SK-N-SH (cell line): ENCODE measurements around the gene LRMDA. TPM values are rescaled to one million over a fixed set of nuclear protein-coding genes. Genes with fewer than 3 reads are reported as not detected.

Source experiments
- CTCF ChIA-PET: fragments of 300-600, 350-600 bp; formaldehyde crosslinking; extraction: SDS; loops from one replicate; lab custom pipeline; 2021; lab: Yijun Ruan, JAX
- POLR2A ChIA-PET: fragments of 350-600 bp; sonication (Branson Sonifier 250); formaldehyde crosslinking; extraction: SDS; loops from one replicate; lab custom pipeline; 2020; ENCODE audit warnings: antibody characterized with exemption, inconsistent platforms; lab: Yijun Ruan, JAX
- DNase-seq: peaks from one replicate; pipeline ENCODE4 v3.0.0; 2012
- H2AFZ ChIP-seq: fragments of 200-600 bp; sonication (generic); 2 replicates; pipeline ENCODE4 v1.8.1; 2016; ENCODE audit warnings: antibody characterized with exemption, mild to moderate bottlenecking, low read depth
- H3F3A ChIP-seq: fragments of 200-600 bp; sonication (generic); replicated peaks from 2 replicates; pipeline ENCODE3; 2016; ENCODE audit warnings: antibody characterized with exemption, mild to moderate bottlenecking; ENCODE audit not compliant: insufficient read depth
- H3K27ac ChIP-seq, 2 experiments: fragments of 200-500 bp in 1 of 2; fragments of 200-600 bp in 1 of 2; sonication (Bioruptor generic) in 1 of 2; sonication (generic), shearing (Covaris generic) in 1 of 2; 2 replicates each; pipeline versions ENCODE4 v1.5.1 to v1.6.1; 2014 to 2016; ENCODE audit warnings: low read depth in 2 of 2, inconsistent platforms in 1 of 2, low read length in 1 of 2, mild to moderate bottlenecking in 1 of 2, mixed read lengths in 1 of 2
- H3K27me3 ChIP-seq: fragments of 200-600 bp; sonication (generic), shearing (Covaris generic); 2 replicates; pipeline ENCODE4 v1.6.1; 2016; ENCODE audit warnings: mixed run types; ENCODE audit not compliant: insufficient read depth
- H3K36me3 ChIP-seq, 2 experiments: fragments of 200-500 bp in 1 of 2; fragments of 200-600 bp in 1 of 2; sonication (Bioruptor generic) in 1 of 2; sonication (generic) in 1 of 2; replicated peaks in 1 of 2; 2 replicates each; pipeline versions ENCODE3 to v1.5.1; 2014 to 2016; ENCODE audit warnings: low read length in 1 of 2, mild to moderate bottlenecking in 1 of 2; ENCODE audit not compliant: insufficient read depth in 2 of 2, control insufficient read depth in 1 of 2
- H3K4me1 ChIP-seq, 2 experiments: fragments of 200-500 bp in 1 of 2; fragments of 200-600 bp in 1 of 2; sonication (Bioruptor generic) in 1 of 2; sonication (generic), shearing (Covaris generic) in 1 of 2; 2 replicates each; pipeline versions ENCODE4 v1.5.1 to v1.6.1; 2014 to 2016; ENCODE audit warnings: low read depth in 1 of 2, low read length in 1 of 2, mixed run types in 1 of 2; ENCODE audit not compliant: insufficient read depth in 2 of 2, control insufficient read depth in 1 of 2
- H3K4me2 ChIP-seq: fragments of 200-600 bp; sonication (generic), shearing (Covaris generic); 2 replicates; pipeline ENCODE4 v1.6.1; 2017; ENCODE audit warnings: mixed run types
- H3K4me3 ChIP-seq, 2 experiments: fragments of 200-500 bp in 1 of 2; fragments of 200-600 bp in 1 of 2; sonication (Bioruptor generic) in 1 of 2; sonication (generic), shearing (Covaris generic) in 1 of 2; 2 replicates each; pipeline versions ENCODE4 v1.5.1 to v1.8.1; 2014 to 2016; ENCODE audit warnings: low read depth in 2 of 2, inconsistent platforms in 1 of 2, low read length in 1 of 2, mild to moderate bottlenecking in 1 of 2, mixed read lengths in 1 of 2, moderate library complexity in 1 of 2
- H3K79me2 ChIP-seq: fragments of 200-600 bp; sonication (generic); 2 replicates; pipeline ENCODE4 v1.8.1; 2017; ENCODE audit warnings: mild to moderate bottlenecking; ENCODE audit not compliant: insufficient read depth
- H3K9ac ChIP-seq: fragments of 200-600 bp; sonication (generic); 2 replicates; pipeline ENCODE4 v1.6.1; 2017; ENCODE audit warnings: mixed run types
- H3K9me2 ChIP-seq: fragments of 200-600 bp; sonication (generic); 2 replicates; pipeline ENCODE4 v1.6.1; 2017; ENCODE audit warnings: mixed run types
- H3K9me3 ChIP-seq: fragments of 200-600 bp; sonication (generic); 2 replicates; pipeline ENCODE4 v1.6.1; 2017; ENCODE audit warnings: mixed run types, mild to moderate bottlenecking, moderate library complexity
- H4K20me1 ChIP-seq: fragments of 200-600 bp; sonication (generic); 2 replicates; pipeline ENCODE4 v1.6.1; 2017; ENCODE audit warnings: mild to moderate bottlenecking, mixed run types; ENCODE audit not compliant: insufficient read depth
- CHD2 ChIP-seq: fragments of 150-350 bp; IDR thresholded peaks from 2 replicates; pipeline ENCODE4 v1.6.1; 2018; ENCODE audit warnings: low read length; ENCODE audit not compliant: partially characterized antibody
- CTCF ChIP-seq: fragments of 200-600 bp; sonication (generic); IDR thresholded peaks from 2 replicates; pipeline ENCODE4 v1.6.1; 2017; ENCODE audit warnings: antibody characterized with exemption, mild to moderate bottlenecking, moderate library complexity
- ELF1 ChIP-seq: IDR thresholded peaks from 2 replicates; pipeline ENCODE4 v1.4.0; 2012
- EZH2phosphoT487 ChIP-seq: fragments of 200-600 bp; sonication (generic); IDR thresholded peaks from 2 replicates; pipeline ENCODE4 v1.6.1; 2017; ENCODE audit warnings: low read depth, mixed run types, mild to moderate bottlenecking, antibody characterized with exemption, moderate library complexity, borderline replicate concordance
- FOXM1 ChIP-seq: IDR thresholded peaks from 2 replicates; pipeline ENCODE4 v1.4.0; 2012; ENCODE audit warnings: low read depth, mild to moderate bottlenecking
- GABPA ChIP-seq: IDR thresholded peaks from 2 replicates; pipeline ENCODE4 v1.4.0; 2012; ENCODE audit warnings: low read depth, mild to moderate bottlenecking
- IRF3 ChIP-seq: fragments of 150-350 bp; IDR thresholded peaks from 2 replicates; pipeline ENCODE4 v1.6.1; 2016; ENCODE audit warnings: mild to moderate bottlenecking, low read depth, low read length
- JUND ChIP-seq: IDR thresholded peaks from 2 replicates; pipeline ENCODE4 v1.4.0; 2012
- MAX ChIP-seq: IDR thresholded peaks from 2 replicates; pipeline ENCODE4 v1.4.0; 2012; ENCODE audit warnings: low read depth
- MEF2A ChIP-seq: IDR thresholded peaks from 2 replicates; pipeline ENCODE4 v1.4.0; 2012; ENCODE audit warnings: low read depth, borderline replicate concordance
- MXI1 ChIP-seq: IDR thresholded peaks from 2 replicates; pipeline ENCODE4 v1.6.1; 2012; ENCODE audit warnings: mild to moderate bottlenecking, low read depth, low read length, improper control_type of control experiment
- NRF1 ChIP-seq: IDR thresholded peaks from 2 replicates; pipeline ENCODE4 v1.6.1; 2012; ENCODE audit warnings: low read depth, mild to moderate bottlenecking, low read length
- POLR2AphosphoS5 ChIP-seq: IDR thresholded peaks from 2 replicates; pipeline ENCODE4 v1.6.1; 2012; ENCODE audit warnings: low read depth, low read length
- REST ChIP-seq: IDR thresholded peaks from 2 replicates; pipeline ENCODE4 v1.6.1; 2012; ENCODE audit warnings: mild to moderate bottlenecking, low read depth, low read length, moderate library complexity
- RFX5 ChIP-seq: IDR thresholded peaks from 2 replicates; pipeline ENCODE4 v1.6.1; 2012; ENCODE audit warnings: mild to moderate bottlenecking, improper control_type of control experiment, low read length
- RXRA ChIP-seq: IDR thresholded peaks from 2 replicates; pipeline ENCODE4 v1.4.0; 2012; ENCODE audit warnings: low read depth, mild to moderate bottlenecking, borderline replicate concordance
- SIN3A ChIP-seq: IDR thresholded peaks from 2 replicates; pipeline ENCODE4 v1.6.1; 2012; ENCODE audit warnings: low read depth, mild to moderate bottlenecking, low read length, moderate library complexity, borderline replicate concordance
- TAF1 ChIP-seq: IDR thresholded peaks from 2 replicates; pipeline ENCODE4 v1.6.1; 2012; ENCODE audit warnings: low read depth, mild to moderate bottlenecking, low read length, moderate library complexity, borderline replicate concordance
- TCF12 ChIP-seq: IDR thresholded peaks from 2 replicates; pipeline ENCODE4 v1.4.0; 2012
- WGBS: methylation state at CpG from one replicate; pipeline ENCODE4 v1.1.6; 2017; ENCODE audit warnings: low lambda C conversion rate; 5-methylcytosine and 5-hydroxymethylcytosine counted together
- polyA plus RNA-seq, 3 experiments: library from polyadenylated mRNA; depleted of rRNA; stranded (reverse); fragments of >200 nt; gene quantifications; 2 replicates each; pipeline ENCODE4 v1.2.3, GENCODE V29; 2012

LRMDA gene
- polyA plus RNA-seq, 1 of the 3 experiments (the other 2 are of a cell fraction), result 0.95 TPM

- TF ChIP-seq REST (peak; percentile 48; the same call in 1 of the 2 replicates), JUND (peak; percentile 56), ELF1 (peak; percentile 31; the same call in 1 of the 2 replicates), NRF1 (no peak), GABPA (no peak), RFX5 (no peak), RXRA (peak; percentile 20; the same call in 1 of the 2 replicates), MAX (peak; percentile 97)
Observed at GRCh38 chr10:75508814-75509306, 77.4 kb downstream of the LRMDA start (continued).

GRCh38 chr10:75509706-75510105 is 78.3 kb downstream of the LRMDA start:
- Histone ChIP-seq H3K9ac (no peak overlapping the region), H3K36me3 (no peaks in the 10 kb centered on the region), H3K79me2 (no peaks in the 10 kb centered on the region), H2AFZ (no peak overlapping the region), H3K4me2 (no peak overlapping the region), H3F3A (peaks cover 21% of the 10 kb centered on the region), H4K20me1 (no peaks in the 10 kb centered on the region), H3K27me3 (no peaks in the 10 kb centered on the region), H3K9me3 (no peaks in the 10 kb centered on the region), H3K27ac (peak overlapping the region; percentile 77 to 98; a peak in 2 of 4 replicates), H3K9me2 (no peaks in the 10 kb centered on the region), H3K4me1 (peaks cover 7 to 29% of the 10 kb centered on the region in 2 experiments; a peak in 2 of 4 replicates), H3K4me3 (no peak overlapping the region)
- no peak for TF ChIP-seq SIN3A
- no peak for DNase-seq
- ChIA-PET POLR2A (no interaction called here), CTCF (interaction anchor here (0.7 kb wide), 1 partner anchor 28 kb away, joined by 3 read pairs; no protein-coding TSS in a partner anchor)
- WGBS, result 97% methylated on average over 2 of the region's 2 CpGs

GRCh38 chr10:75511011-75511410 is 79.6 kb downstream of the LRMDA start:
- POLR2A ChIA-PET, result no interaction called here
- peaks cover 7 to 29% of the 10 kb centered on the region in 2 experiments; a peak in 2 of 4 replicates for H3K4me1 ChIP-seq
- TF ChIP-seq TAF1 (no peak), MEF2A (no peak), ELF1 (no peak), POLR2AphosphoS5 (no peak), IRF3 (no peak), MXI1 (no peak), CTCF (no peak), FOXM1 (no peak), MAX (no peak), CHD2 (no peak), TCF12 (no peak), JUND (no peak), EZH2phosphoT487 (no peak), SIN3A (no peak)

More at GRCh38 chr10:75511011-75511410, 79.6 kb downstream of the LRMDA start:
- DNase-seq, result no peak
- Histone ChIP-seq H3K27ac (no peak overlapping the region), H3K9ac (no peak overlapping the region), H3K4me3 (no peak overlapping the region), H3K4me2 (no peak overlapping the region), H3K27me3 (no peaks in the 10 kb centered on the region), H3F3A (peaks cover 21% of the 10 kb centered on the region), H3K9me3 (no peaks in the 10 kb centered on the region), H2AFZ (no peak overlapping the region), H4K20me1 (no peaks in the 10 kb centered on the region), H3K36me3 (no peaks in the 10 kb centered on the region), H3K9me2 (no peaks in the 10 kb centered on the region), H3K79me2 (no peaks in the 10 kb centered on the region)
- 96% methylated on average over 8 of the region's 8 CpGs for WGBS
- CTCF ChIA-PET, result interaction anchor here (1.0 to 1.5 kb wide), 2 partner anchors 27 to 133 kb away, joined by 3 to 4 read pairs; no protein-coding TSS in a partner anchor
